ENCODE data around the gene C19orf67. TPM values are rescaled to one million over a fixed set of nuclear protein-coding genes. Genes with fewer than 3 reads are reported as not detected.

C19orf67 gene
- total RNA-seq, 1 experiment from 2014 or later: 0.28 TPM

GRCh38 chr19:14081797-14082674, 3.5 kb downstream of the C19orf67 start:
- Histone ChIP-seq H3K9me3 (ENCODE audit: control insufficient read depth, insufficient read depth, low read depth, low read length) (no peaks in the 10 kb centered on the region), H3K4me3 (ENCODE audit: low read depth in 2 of 2, low read length in 2 of 2) (peak overlapping the region; percentile 71 to 86), H3K27me3 (ENCODE audit: control insufficient read depth, insufficient read depth, low read length) (no peaks in the 10 kb centered on the region), H3K4me1 (ENCODE audit: control insufficient read depth, insufficient read depth, low read length) (peaks cover 6% of the 10 kb centered on the region), H3K27ac (ENCODE audit: low read length) (peak overlapping the region; percentile 70), H3K36me3 (ENCODE audit: control insufficient read depth, insufficient read depth, low read length) (no peaks in the 10 kb centered on the region)
- in situ Hi-C loops (cut with HindIII; ENCODE audit: low pct_unique_long_range_greater_than_20kb, low sequenced_read_pairs): no loop called here
- BruUV-seq (replicated peaks): no TSS peak
- peak; percentile 58 for ATAC-seq
- no peak for DNase-seq (ENCODE audit: low read depth, low spot score)
- intact Hi-C loops (cut with micrococcal nuclease; ENCODE audit: unreplicated experiment): no loop called here
- ChIA-PET CTCF (interaction anchor here (0.6 kb wide), 1 partner anchor 258 kb away, joined by 12 read pairs; no protein-coding TSS in a partner anchor), POLR2A (interaction anchor here (0.6 kb wide), 1 partner anchor 12 kb away, joined by 10 read pairs; no protein-coding TSS in a partner anchor)
- no peak for TF ChIP-seq CTCF (IDR thresholded peaks at IDR 0.05)
- TF ChIP-seq REST (IDR thresholded peaks at IDR 0.05; ENCODE audit: insufficient read depth in 1 of 2, low read depth in 2 of 2, low read length in 1 of 2): no peak
- no peak for TF ChIP-seq TCF7L2 (IDR thresholded peaks at IDR 0.05; ENCODE audit: low read depth, low read length)
- TF ChIP-seq POLR2AphosphoS5 (IDR thresholded peaks at IDR 0.05; ENCODE audit: low read depth, low read length): no peak
- TF ChIP-seq SIN3A (IDR thresholded peaks at IDR 0.05; ENCODE audit: borderline replicate concordance, insufficient read depth, low read depth, low read length): no peak

DNA sequence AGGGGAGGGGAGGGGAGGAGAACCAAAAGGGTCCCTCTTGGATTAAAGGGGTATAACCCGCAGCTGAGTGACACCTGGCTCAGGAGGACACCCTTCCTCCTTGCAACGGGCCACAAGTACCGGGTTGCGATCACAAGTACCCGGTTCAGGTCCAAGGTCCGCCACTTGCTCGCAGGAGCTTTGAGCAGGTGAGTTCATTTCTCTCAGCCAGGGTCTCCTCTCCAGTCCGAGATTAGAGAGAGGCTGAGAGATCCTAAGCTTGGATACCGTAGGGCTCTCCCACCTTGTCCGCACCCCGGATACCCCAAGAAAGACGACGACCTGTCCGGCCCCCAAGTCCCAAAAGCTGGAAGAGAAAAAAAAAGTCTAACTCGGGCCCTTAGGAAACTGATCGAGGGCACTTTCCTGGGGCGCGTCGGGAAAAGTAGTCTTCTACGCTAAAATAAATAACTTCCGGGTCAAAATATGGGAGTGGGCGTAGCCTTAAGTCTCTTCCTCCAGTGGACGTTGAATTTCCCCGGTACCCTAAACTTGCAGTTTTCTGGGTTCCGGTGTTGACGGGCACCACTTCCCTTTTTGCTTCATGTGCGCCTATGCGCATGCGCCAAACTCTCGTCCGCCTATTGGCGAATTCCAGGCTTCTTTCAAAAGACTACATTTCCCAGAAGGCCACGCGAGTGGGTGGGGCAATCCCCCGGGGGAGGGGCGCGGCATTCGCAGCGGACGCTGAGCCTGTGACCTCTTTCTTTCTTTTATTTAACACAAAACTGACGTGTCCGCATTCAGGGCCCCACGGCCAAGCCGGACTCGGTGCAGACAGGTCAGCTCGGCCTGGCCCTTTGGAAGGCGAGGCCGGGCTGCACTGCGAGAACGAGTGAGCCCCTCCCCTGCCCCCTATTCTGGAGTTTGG, 4.4 kb downstream of the C19orf67 start:
- Histone ChIP-seq H3K9me3 (ENCODE audit: control insufficient read depth, insufficient read depth, low read depth, low read length) (no peaks in the 10 kb centered on the region), H3K27me3 (ENCODE audit: control insufficient read depth, insufficient read depth, low read length) (no peaks in the 10 kb centered on the region), H3K27ac (ENCODE audit: low read length) (peak overlapping the region; percentile 90), H3K4me3 (ENCODE audit: low read depth in 2 of 2, low read length in 2 of 2) (peak overlapping the region; percentile 71 to 86), H3K36me3 (ENCODE audit: control insufficient read depth, insufficient read depth, low read length) (no peaks in the 10 kb centered on the region), H3K4me1 (ENCODE audit: control insufficient read depth, insufficient read depth, low read length) (peaks cover 6% of the 10 kb centered on the region)
- ChIA-PET POLR2A (interaction anchor here (0.6 kb wide), 2 partner anchors 12 to 53 kb away, joined by 3 to 10 read pairs; no protein-coding TSS in a partner anchor), CTCF (interaction anchor here (0.6 kb wide), 2 partner anchors 122 to 318 kb away, joined by 3 to 4 read pairs; no protein-coding TSS in a partner anchor)
- ATAC-seq (peak; percentile 94), DNase-seq (ENCODE audit: low read depth, low spot score) (peak; percentile 97)
- intact Hi-C loops (cut with micrococcal nuclease; ENCODE audit: unreplicated experiment) (no loop called here), in situ Hi-C loops (cut with HindIII; ENCODE audit: low pct_unique_long_range_greater_than_20kb, low sequenced_read_pairs) (no loop called here)
- no TSS peak for BruUV-seq (replicated peaks)
- TF ChIP-seq SIN3A (IDR thresholded peaks at IDR 0.05; ENCODE audit: borderline replicate concordance, insufficient read depth, low read depth, low read length) (no peak; the same call in 1 of the 2 replicates), POLR2AphosphoS5 (IDR thresholded peaks at IDR 0.05; ENCODE audit: low read depth, low read length) (peak; percentile 67)

Data from Panc1 (cell line).